HEK293T (cell line): ENCODE results near the gene BRINP3.

Source experiments
- CTCF ChIA-PET: fragments of 350-600 bp; formaldehyde crosslinking; extraction: SDS; loops from one replicate; lab custom pipeline; 2021; ENCODE audit warnings: antibody characterized with exemption, inconsistent platforms; lab: Yijun Ruan, JAX
- POLR2A ChIA-PET: fragments of 350-600 bp; formaldehyde crosslinking; extraction: SDS; loops from one replicate; lab custom pipeline; 2020; ENCODE audit warnings: antibody characterized with exemption, inconsistent platforms; lab: Yijun Ruan, JAX
- DNase-seq: peaks from one replicate; pipeline ENCODE4 v3.0.0; 2012; ENCODE audit warnings: mixed read lengths; ENCODE audit errors: extremely low spot score
- ARNT ChIP-seq: fragments of 450-650 bp; IDR thresholded peaks from 2 replicates; pipeline ENCODE4 v1.6.1; 2017; ENCODE audit warnings: mild to moderate bottlenecking
- BHLHE40 ChIP-seq: fragments of 450-650 bp; IDR thresholded peaks from 2 replicates; pipeline ENCODE4 v1.6.1; 2016; ENCODE audit warnings: mild to moderate bottlenecking, moderate library complexity, borderline replicate concordance
- CTBP1 ChIP-seq: fragments of 450-650 bp; IDR thresholded peaks from 2 replicates; pipeline ENCODE4 v1.6.1; 2016; ENCODE audit warnings: borderline replicate concordance
- ELF4 ChIP-seq: fragments of 450-650 bp; IDR thresholded peaks from 2 replicates; pipeline ENCODE4 v1.6.1; 2017; ENCODE audit warnings: antibody characterized with exemption
- FOXA1 ChIP-seq: fragments of 450-650 bp; IDR thresholded peaks from 2 replicates; pipeline ENCODE4 v1.6.1; 2016; ENCODE audit warnings: mild to moderate bottlenecking
- FOXK2 ChIP-seq: fragments of 450-650 bp; IDR thresholded peaks from 2 replicates; pipeline ENCODE4 v1.6.1; 2016; ENCODE audit warnings: mild to moderate bottlenecking
- FOXM1 ChIP-seq: fragments of 450-650 bp; IDR thresholded peaks from 2 replicates; pipeline ENCODE4 v1.6.1; 2017; ENCODE audit warnings: mild to moderate bottlenecking, borderline replicate concordance
- HDGF ChIP-seq: fragments of 450-650 bp; IDR thresholded peaks from 2 replicates; pipeline ENCODE4 v1.6.1; 2017; ENCODE audit warnings: antibody characterized with exemption, borderline replicate concordance
- L3MBTL2 ChIP-seq: fragments of 450-650 bp; conservative IDR thresholded peaks from 2 replicates; pipeline ENCODE4 v1.6.1; 2016; ENCODE audit warnings: mild to moderate bottlenecking
- LEF1 ChIP-seq: fragments of 450-650 bp; IDR thresholded peaks from 2 replicates; pipeline ENCODE4 v1.6.1; 2017; ENCODE audit warnings: mild to moderate bottlenecking, borderline replicate concordance
- NFRKB ChIP-seq: fragments of 450-650 bp; IDR thresholded peaks from 2 replicates; pipeline ENCODE4 v1.6.1; 2016; ENCODE audit warnings: mild to moderate bottlenecking, moderate library complexity
- SP1 ChIP-seq: fragments of 450-650 bp; IDR thresholded peaks from 2 replicates; pipeline ENCODE4 v1.6.1; 2017
- SUZ12 ChIP-seq: fragments of 450-650 bp; IDR thresholded peaks from 2 replicates; pipeline ENCODE4 v1.6.1; 2016; ENCODE audit warnings: mild to moderate bottlenecking
- TARDBP ChIP-seq: fragments of 450-650 bp; IDR thresholded peaks from 2 replicates; pipeline ENCODE4 v1.6.1; 2016
- ZNF384 ChIP-seq: fragments of 450-650 bp; IDR thresholded peaks from 2 replicates; pipeline ENCODE4 v1.6.1; 2016
- TF ChIP-seq, protein P1 (sequence below): fragments of 450-650 bp; IDR thresholded peaks from 2 replicates; pipeline ENCODE4 v1.6.1; 2016

The BRINP3 gene

DNA sequence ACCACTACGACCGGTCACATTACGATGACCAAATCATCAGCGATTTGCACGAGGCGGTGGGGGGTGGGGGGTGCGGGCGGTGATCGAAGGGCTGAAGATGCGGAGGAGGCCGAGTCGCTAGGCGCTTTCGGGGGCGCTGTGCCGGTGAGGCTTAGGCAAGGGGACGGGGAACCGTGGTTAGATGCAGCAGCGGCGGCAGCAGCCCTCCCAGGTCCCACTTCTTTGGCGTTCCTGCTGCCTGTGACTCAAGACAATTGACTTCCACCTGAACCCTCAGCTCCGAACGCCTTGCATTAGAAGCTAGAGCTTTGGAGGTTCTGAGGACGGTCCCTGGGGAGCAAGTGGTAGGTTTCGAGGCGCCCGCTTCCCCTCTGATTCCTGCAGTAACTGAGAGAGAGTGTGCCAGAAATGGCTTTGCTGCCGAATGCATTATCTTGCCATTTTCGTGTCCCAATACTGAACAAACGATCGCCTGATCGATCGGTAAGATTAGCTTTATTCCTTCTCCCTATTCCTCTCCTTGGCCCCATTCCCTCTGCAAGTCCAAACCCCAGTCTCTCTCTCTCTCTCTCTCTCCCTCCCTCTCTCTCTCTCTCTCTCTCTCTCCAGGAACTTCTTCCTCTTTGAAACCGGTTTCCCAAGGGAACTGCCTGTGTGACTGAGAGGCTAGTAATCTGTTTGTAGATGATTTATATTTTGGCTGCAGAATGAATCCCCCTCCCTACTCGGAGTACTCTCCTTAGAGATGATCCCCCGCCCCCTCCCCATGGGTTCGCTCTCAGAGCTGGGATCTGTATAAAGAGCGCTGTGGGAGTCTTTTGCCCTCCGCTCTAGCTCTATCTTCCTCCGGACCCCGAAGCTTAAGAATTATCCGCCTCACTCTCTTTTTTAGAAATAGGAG, 735 bp upstream of the BRINP3 start:
- CTCF ChIA-PET: no interaction called here
- TF ChIP-seq, protein P1, sequence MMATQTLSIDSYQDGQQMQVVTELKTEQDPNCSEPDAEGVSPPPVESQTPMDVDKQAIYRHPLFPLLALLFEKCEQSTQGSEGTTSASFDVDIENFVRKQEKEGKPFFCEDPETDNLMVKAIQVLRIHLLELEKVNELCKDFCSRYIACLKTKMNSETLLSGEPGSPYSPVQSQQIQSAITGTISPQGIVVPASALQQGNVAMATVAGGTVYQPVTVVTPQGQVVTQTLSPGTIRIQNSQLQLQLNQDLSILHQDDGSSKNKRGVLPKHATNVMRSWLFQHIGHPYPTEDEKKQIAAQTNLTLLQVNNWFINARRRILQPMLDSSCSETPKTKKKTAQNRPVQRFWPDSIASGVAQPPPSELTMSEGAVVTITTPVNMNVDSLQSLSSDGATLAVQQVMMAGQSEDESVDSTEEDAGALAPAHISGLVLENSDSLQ: peak; percentile 82
- TF ChIP-seq ELF4 (no peak), TARDBP (no peak), NFRKB (no peak), FOXK2 (no peak), ARNT (no peak), FOXM1 (no peak), BHLHE40 (no peak), L3MBTL2 (peak; percentile 59), CTBP1 (peak; percentile 85)
- POLR2A ChIA-PET: interaction anchor here (0.8 to 0.9 kb wide), 2 partner anchors 105 to 212 kb away, joined by 3 read pairs; no protein-coding TSS in a partner anchor
- DNase-seq: peak; percentile 49

GRCh38 chr1:190476806-190477205, 858 bp downstream of the BRINP3 start:
- ChIA-PET CTCF (interaction anchor here (0.7 kb wide), 1 partner anchor 45 kb away, joined by 3 read pairs; no protein-coding TSS in a partner anchor), POLR2A (no interaction called here)
- DNase-seq: no peak
- TF ChIP-seq LEF1 (no peak), SUZ12 (no peak), ARNT (no peak), L3MBTL2 (no peak), FOXK2 (no peak), HDGF (no peak), SP1 (no peak), ZNF384 (no peak), BHLHE40 (no peak), ELF4 (no peak), CTBP1 (no peak), NFRKB (no peak), FOXA1 (no peak), TARDBP (no peak), FOXM1 (no peak)
- TF ChIP-seq, protein P1: no peak

DNA sequence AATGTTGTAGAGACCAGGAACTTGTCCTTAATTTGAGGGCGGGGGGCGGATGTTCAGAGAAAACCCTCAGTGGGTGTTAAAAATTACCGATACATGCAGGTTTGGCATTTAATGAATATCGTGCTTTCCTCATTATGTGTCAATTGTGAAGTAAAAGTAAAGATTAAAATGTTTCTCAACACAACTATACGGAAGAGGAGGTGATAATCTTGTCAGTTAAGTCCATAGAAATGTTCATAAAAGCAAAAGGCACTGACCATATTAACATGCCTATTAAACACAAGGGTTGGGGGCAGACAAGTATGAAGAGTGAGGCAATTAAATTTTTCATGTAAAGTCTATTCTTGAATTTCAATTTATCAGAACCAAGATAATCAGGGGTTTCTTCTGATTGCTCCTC, 1.3 kb downstream of the BRINP3 start:
- DNase-seq: no peak
- ChIA-PET CTCF (interaction anchor here (0.7 kb wide), 1 partner anchor 44 kb away, joined by 3 read pairs; no protein-coding TSS in a partner anchor), POLR2A (no interaction called here)
- no peak for TF ChIP-seq FOXM1
- TF ChIP-seq LEF1: no peak
- no peak for TF ChIP-seq FOXA1
- no peak for TF ChIP-seq ARNT

- peak; percentile 17 for DNase-seq
- TF ChIP-seq L3MBTL2 (peak; percentile 9; the same call in 1 of the 2 replicates), ZNF384 (peak; percentile 91), SP1 (no peak), HDGF (no peak), NFRKB (no peak)
- POLR2A ChIA-PET: interaction anchor here (0.6 kb wide), 1 partner anchor 122 kb away, joined by 3 read pairs; no protein-coding TSS in a partner anchor
- CTCF ChIA-PET: no interaction called here
Observed at GRCh38 chr1:190475421-190476141, 2.1 kb downstream of the BRINP3 start.

DNA sequence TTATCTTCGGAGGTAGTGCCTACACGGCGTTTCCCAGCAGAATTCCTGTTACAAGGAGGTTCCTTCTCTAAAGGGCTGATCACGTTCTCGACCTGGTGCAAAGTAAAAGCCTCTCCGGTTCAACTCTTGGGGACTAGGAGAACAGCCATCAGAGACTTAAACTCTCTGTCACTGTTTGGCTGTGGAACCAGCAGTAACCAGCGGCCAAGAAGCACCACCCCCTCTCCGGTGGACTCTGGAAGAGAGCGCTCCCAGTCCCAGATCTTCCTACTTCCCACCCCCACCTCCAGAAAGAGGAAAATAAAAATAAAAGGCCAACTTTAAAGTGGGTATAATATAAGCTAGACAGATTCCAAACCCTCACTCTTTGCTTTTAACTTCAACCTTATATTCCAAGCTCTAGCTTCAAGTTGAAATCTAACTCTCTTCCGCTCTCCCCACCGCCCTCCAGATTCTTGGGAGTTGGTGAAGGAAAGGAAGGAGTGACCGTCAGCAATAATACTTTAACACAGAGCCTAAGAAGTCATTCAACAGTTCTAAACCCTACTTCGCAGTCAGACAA, 2.9 kb downstream of the BRINP3 start:
- ChIA-PET POLR2A (no interaction called here), CTCF (interaction anchor here (0.6 kb wide), 1 partner anchor 214 kb away, joined by 3 read pairs; no protein-coding TSS in a partner anchor)
- no peak for TF ChIP-seq SUZ12
- TF ChIP-seq LEF1: no peak
- TF ChIP-seq FOXA1: no peak
- TF ChIP-seq ARNT: no peak
- TF ChIP-seq HDGF: no peak
- TF ChIP-seq, protein P1: no peak
- TF ChIP-seq TARDBP: no peak
- no peak for TF ChIP-seq CTBP1
- TF ChIP-seq SP1: no peak
- no peak for TF ChIP-seq ELF4
- no peak for TF ChIP-seq ZNF384
- TF ChIP-seq FOXM1: no peak
- TF ChIP-seq BHLHE40: no peak
- no peak for TF ChIP-seq L3MBTL2
- TF ChIP-seq FOXK2: no peak
- TF ChIP-seq NFRKB: no peak
- peak; percentile 22 for DNase-seq
